OCI-LY1 (cell line): ENCODE measurements around the gene DOCK4.

Source experiments
- H2AFZ ChIP-seq: fragments of 200-600 bp; sonication (generic), shearing (Covaris generic); 2 replicates; pipeline ENCODE4 v1.6.0; 2014; ENCODE audit warnings: antibody characterized with exemption, mild to moderate bottlenecking, low read length
- H3F3A ChIP-seq: fragments of 200-600 bp; sonication (generic), shearing (Covaris generic); 2 replicates; pipeline ENCODE4 v1.6.0; 2014; ENCODE audit warnings: mild to moderate bottlenecking, antibody characterized with exemption, low read length, moderate library complexity; ENCODE audit not compliant: insufficient read depth
- H3K27ac ChIP-seq: fragments of 200-600 bp; sonication (generic); 2 replicates; pipeline ENCODE4 v1.5.1; 2014; ENCODE audit warnings: low read length, mixed run types, mild to moderate bottlenecking, low read depth; ENCODE audit not compliant: poor library complexity, severe bottlenecking
- H3K27me3 ChIP-seq: fragments of 200-600 bp; sonication (generic); 2 replicates; pipeline ENCODE4 v1.6.0; 2014; ENCODE audit warnings: antibody characterized with exemption, mild to moderate bottlenecking, low read length, moderate library complexity; ENCODE audit not compliant: insufficient read depth
- H3K36me3 ChIP-seq: fragments of 200-600 bp; sonication (generic); 2 replicates; pipeline ENCODE4 v1.6.1; 2014; ENCODE audit warnings: mild to moderate bottlenecking, antibody characterized with exemption, low read length, moderate library complexity, mixed read lengths; ENCODE audit not compliant: insufficient read depth
- H3K4me1 ChIP-seq: fragments of 200-600 bp; sonication (generic); 2 replicates; pipeline ENCODE4 v1.5.1; 2014; ENCODE audit warnings: mild to moderate bottlenecking, low read length, moderate library complexity; ENCODE audit not compliant: insufficient read depth, severe bottlenecking
- H3K4me2 ChIP-seq: fragments of 200-600 bp; sonication (generic), shearing (Covaris generic); 2 replicates; pipeline ENCODE4 v1.6.1; 2014; ENCODE audit warnings: low read length
- H3K4me3 ChIP-seq: fragments of 200-600 bp; sonication (generic); 2 replicates; pipeline ENCODE4 v1.5.1; 2014; ENCODE audit warnings: low read length, low read depth, mild to moderate bottlenecking, mixed read lengths; ENCODE audit not compliant: poor library complexity, severe bottlenecking
- H3K79me2 ChIP-seq: fragments of 200-600 bp; shearing (Covaris generic); 2 replicates; pipeline ENCODE4 v1.6.1; 2016; ENCODE audit warnings: mixed run types, low read length, mixed read lengths; ENCODE audit not compliant: insufficient read depth
- H3K9ac ChIP-seq: fragments of 200-600 bp; sonication (generic), shearing (Covaris generic); 2 replicates; pipeline ENCODE4 v1.6.1; 2014; ENCODE audit warnings: mild to moderate bottlenecking, low read length, mixed read lengths
- H3K9me2 ChIP-seq: fragments of 200-600 bp; sonication (generic), shearing (Covaris generic); 2 replicates; pipeline ENCODE4 v1.6.1; 2014; ENCODE audit warnings: low read depth, mild to moderate bottlenecking, low read length, mixed read lengths
- H3K9me3 ChIP-seq: fragments of 200-600 bp; shearing (Covaris generic); 2 replicates; pipeline ENCODE4 v1.6.1; 2014; ENCODE audit warnings: low read length, mixed read lengths
- H4K20me1 ChIP-seq: fragments of 200-600 bp; sonication (generic), shearing (Covaris generic); 2 replicates; pipeline ENCODE4 v1.6.0; 2016; ENCODE audit warnings: mild to moderate bottlenecking, low read length; ENCODE audit not compliant: insufficient read depth
- EZH2 ChIP-seq: fragments of 200-600 bp; sonication (generic), shearing (Covaris generic); IDR thresholded peaks from 2 replicates; pipeline ENCODE4 v1.8.0; 2017; ENCODE audit warnings: borderline replicate concordance, mixed run types, mild to moderate bottlenecking, antibody characterized with exemption, low read length, moderate library complexity, mixed read lengths
- TF ChIP-seq, protein P1 (sequence below): fragments of 200-600 bp; sonication (generic), shearing (Covaris generic); IDR thresholded peaks from 2 replicates; pipeline ENCODE4 v1.5.1; 2017; ENCODE audit warnings: mild to moderate bottlenecking, antibody characterized with exemption, low read length, moderate library complexity, mixed read lengths

The DOCK4 gene

DNA sequence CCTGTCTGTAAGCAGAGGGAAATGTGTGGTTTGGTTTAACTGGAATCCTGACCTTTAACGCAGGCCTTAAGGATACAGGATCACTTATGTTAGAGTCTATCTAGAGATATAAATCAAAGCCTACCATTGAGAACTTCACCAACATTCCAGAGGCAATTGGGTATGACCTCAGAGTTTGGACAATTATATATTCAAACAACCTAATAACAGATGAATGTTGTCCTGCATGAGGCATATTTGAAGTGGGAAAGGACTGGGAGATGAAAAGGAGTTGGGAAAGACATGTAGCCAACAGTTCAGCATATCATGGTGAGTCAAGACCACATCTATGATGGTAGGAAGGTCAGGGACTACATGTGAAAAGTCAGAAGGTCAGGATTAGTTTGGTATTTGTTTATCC is 274.2 kb downstream of the DOCK4 start:
- Histone ChIP-seq H3K4me1 (no peaks in the 10 kb centered on the region), H3K4me2 (no peak overlapping the region), H3K9ac (no peak overlapping the region)

DNA sequence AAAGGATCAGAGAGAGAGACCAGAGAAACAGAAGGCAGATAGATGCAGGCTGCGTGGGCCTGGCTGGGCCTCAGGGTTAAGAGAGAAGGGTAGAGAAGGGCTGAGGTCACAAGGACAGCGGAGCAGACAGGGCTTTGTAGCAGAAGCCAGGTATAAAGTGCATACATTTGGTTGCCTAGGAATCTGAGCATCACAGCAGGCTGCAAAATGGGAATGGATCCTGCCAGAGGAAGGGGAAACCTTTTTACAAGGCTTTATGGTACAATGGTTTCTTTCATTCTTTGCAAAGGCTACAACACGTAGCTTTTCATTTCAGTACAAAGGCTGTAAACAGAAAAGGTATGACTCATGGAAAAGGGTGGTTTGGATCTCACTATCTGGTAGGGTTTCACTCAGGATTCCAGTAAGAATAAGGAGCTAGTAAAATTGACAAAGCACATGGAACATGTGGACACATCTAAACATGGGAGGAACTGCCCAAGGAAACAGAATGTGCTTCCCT is 275.1 kb downstream of the DOCK4 start:
- Histone ChIP-seq H3K79me2 (no peaks in the 10 kb centered on the region), H3K4me3 (no peak overlapping the region), H3K4me1 (no peaks in the 10 kb centered on the region), H3K36me3 (no peaks in the 10 kb centered on the region), H3K4me2 (no peak overlapping the region), H3F3A (no peaks in the 10 kb centered on the region), H3K27me3 (no peaks in the 10 kb centered on the region), H3K9me2 (no peaks in the 10 kb centered on the region), H3K9me3 (no peaks in the 10 kb centered on the region), H3K27ac (no peak overlapping the region), H4K20me1 (no peaks in the 10 kb centered on the region), H2AFZ (no peak overlapping the region), H3K9ac (no peak overlapping the region)
- TF ChIP-seq, protein P1, sequence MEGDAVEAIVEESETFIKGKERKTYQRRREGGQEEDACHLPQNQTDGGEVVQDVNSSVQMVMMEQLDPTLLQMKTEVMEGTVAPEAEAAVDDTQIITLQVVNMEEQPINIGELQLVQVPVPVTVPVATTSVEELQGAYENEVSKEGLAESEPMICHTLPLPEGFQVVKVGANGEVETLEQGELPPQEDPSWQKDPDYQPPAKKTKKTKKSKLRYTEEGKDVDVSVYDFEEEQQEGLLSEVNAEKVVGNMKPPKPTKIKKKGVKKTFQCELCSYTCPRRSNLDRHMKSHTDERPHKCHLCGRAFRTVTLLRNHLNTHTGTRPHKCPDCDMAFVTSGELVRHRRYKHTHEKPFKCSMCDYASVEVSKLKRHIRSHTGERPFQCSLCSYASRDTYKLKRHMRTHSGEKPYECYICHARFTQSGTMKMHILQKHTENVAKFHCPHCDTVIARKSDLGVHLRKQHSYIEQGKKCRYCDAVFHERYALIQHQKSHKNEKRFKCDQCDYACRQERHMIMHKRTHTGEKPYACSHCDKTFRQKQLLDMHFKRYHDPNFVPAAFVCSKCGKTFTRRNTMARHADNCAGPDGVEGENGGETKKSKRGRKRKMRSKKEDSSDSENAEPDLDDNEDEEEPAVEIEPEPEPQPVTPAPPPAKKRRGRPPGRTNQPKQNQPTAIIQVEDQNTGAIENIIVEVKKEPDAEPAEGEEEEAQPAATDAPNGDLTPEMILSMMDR, result no peak
- no peak for TF ChIP-seq EZH2

More for the DNA sequence above, 274.2 kb downstream of the DOCK4 start:
- TF ChIP-seq, protein P1, result no peak
- TF ChIP-seq EZH2, result no peak
- H3K79me2 ChIP-seq, result no peaks in the 10 kb centered on the region
- no peaks in the 10 kb centered on the region for H4K20me1 ChIP-seq
- no peak overlapping the region for H2AFZ ChIP-seq
- no peaks in the 10 kb centered on the region for H3F3A ChIP-seq
- no peak overlapping the region for H3K4me3 ChIP-seq
- H3K27me3 ChIP-seq, result no peaks in the 10 kb centered on the region
- no peak overlapping the region for H3K27ac ChIP-seq
- H3K9me3 ChIP-seq, result no peaks in the 10 kb centered on the region
- no peaks in the 10 kb centered on the region for H3K9me2 ChIP-seq
- H3K36me3 ChIP-seq, result no peaks in the 10 kb centered on the region

DNA sequence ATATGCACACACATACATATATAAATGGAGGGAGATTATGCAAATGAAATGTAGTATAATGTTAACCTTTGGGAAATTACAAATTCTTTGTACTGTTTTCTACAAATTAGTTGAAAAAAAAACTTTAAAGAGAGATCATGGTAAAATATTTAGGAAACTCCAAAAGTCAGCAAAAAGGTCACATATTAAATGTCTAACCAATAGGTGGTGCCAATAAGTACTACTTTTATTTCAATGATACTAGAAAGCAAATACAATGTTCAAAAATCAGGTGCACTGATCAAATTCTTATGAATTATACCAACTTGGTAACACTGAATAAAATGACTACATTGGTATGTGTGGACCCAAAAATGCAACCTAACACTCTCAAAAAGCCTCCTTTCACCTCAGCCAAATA is 276.9 kb downstream of the DOCK4 start:
- no peaks in the 10 kb centered on the region for H3K36me3 ChIP-seq

More for the DNA sequence above, 276.9 kb downstream of the DOCK4 start:
- H3K79me2 ChIP-seq, result no peaks in the 10 kb centered on the region
- no peak overlapping the region for H3K9ac ChIP-seq
- H3K4me1 ChIP-seq, result no peaks in the 10 kb centered on the region
- no peaks in the 10 kb centered on the region for H3K9me2 ChIP-seq
- H3K4me3 ChIP-seq, result no peak overlapping the region
- H3K27ac ChIP-seq, result no peak overlapping the region
- H4K20me1 ChIP-seq, result no peaks in the 10 kb centered on the region
- H2AFZ ChIP-seq, result no peak overlapping the region
- H3F3A ChIP-seq, result no peaks in the 10 kb centered on the region
- H3K27me3 ChIP-seq, result no peaks in the 10 kb centered on the region
- H3K9me3 ChIP-seq, result no peaks in the 10 kb centered on the region
- no peak overlapping the region for H3K4me2 ChIP-seq
- TF ChIP-seq, protein P1, result peak; percentile 23; the same call in 1 of the 2 replicates
- TF ChIP-seq EZH2, result no peak
